Mesothelial cell of epicardium (in vitro differentiated cells): ENCODE results near the gene LTBP3. TPM values are rescaled to one million over a fixed set of nuclear protein-coding genes. Genes with fewer than 3 reads are reported as not detected.

Experiments
- DNase-seq, 2 experiments: peaks; one replicate each; pipeline ENCODE4 v3.0.0; 2021; ENCODE audit warnings: low spot score in 2 of 2; ENCODE audit not compliant: unreplicated experiment in 2 of 2
- H3K27ac Mint-ChIP-seq: 2 replicates; pipeline ENCODE4 v1.8.0; 2021; ENCODE audit warnings: mixed read lengths
- H3K27me3 Mint-ChIP-seq: 2 replicates; pipeline ENCODE4 v1.8.0; 2021; ENCODE audit warnings: low read depth, mixed read lengths
- H3K36me3 Mint-ChIP-seq: 2 replicates; pipeline ENCODE4 v1.8.0; 2021; ENCODE audit warnings: mixed read lengths
- H3K4me1 Mint-ChIP-seq: 2 replicates; pipeline ENCODE4 v1.8.0; 2021; ENCODE audit warnings: mixed read lengths
- H3K4me3 Mint-ChIP-seq: 2 replicates; pipeline ENCODE4 v1.8.0; 2021; ENCODE audit warnings: mild to moderate bottlenecking, moderate library complexity, mixed read lengths
- H3K9me3 Mint-ChIP-seq: 2 replicates; pipeline ENCODE4 v1.8.0; 2021; ENCODE audit warnings: mixed read lengths
- CTCF ChIP-seq: fragments of 200-600 bp; sonication (generic); IDR thresholded peaks from one replicate; pipeline ENCODE4 v1.5.0; 2021; ENCODE audit warnings: antibody characterized with exemption; ENCODE audit not compliant: unreplicated experiment
- total RNA-seq: library from RNA; stranded (reverse); gene quantifications from 3 replicates; pipeline ENCODE4 v1.2.1, GENCODE V29; 2021

The LTBP3 gene
- total RNA-seq, 1 donor from 2014 or later: 333 TPM

GRCh38 chr11:65503368-65503948 lies 54.7 kb downstream of the LTBP3 start:
- no peak for TF ChIP-seq CTCF
- Mint-ChIP-seq H3K27ac (peak overlapping the region; percentile 92), H3K4me1 (peaks cover 38% of the 10 kb centered on the region), H3K4me3 (no peak overlapping the region), H3K9me3 (no peaks in the 10 kb centered on the region), H3K36me3 (peaks cover 38% of the 10 kb centered on the region), H3K27me3 (no peaks in the 10 kb centered on the region)
- DNase-seq: no peak

- no peak overlapping the region for H3K27ac Mint-ChIP-seq
- H3K9me3 Mint-ChIP-seq: no peaks in the 10 kb centered on the region
- H3K4me3 Mint-ChIP-seq: no peak overlapping the region
- no peak for TF ChIP-seq CTCF
- DNase-seq: no peak
- H3K27me3 Mint-ChIP-seq: no peaks in the 10 kb centered on the region
- H3K36me3 Mint-ChIP-seq: peaks cover 38% of the 10 kb centered on the region
- H3K4me1 Mint-ChIP-seq: peaks cover 36% of the 10 kb centered on the region
These were observed 55.4 kb downstream of the LTBP3 start for GRCh38 chr11:65502555-65503367.

GRCh38 chr11:65502274-65502554 lies 55.9 kb downstream of the LTBP3 start:
- Mint-ChIP-seq H3K4me3 (no peak overlapping the region), H3K27ac (no peak overlapping the region), H3K27me3 (no peaks in the 10 kb centered on the region), H3K4me1 (peaks cover 32% of the 10 kb centered on the region), H3K9me3 (no peaks in the 10 kb centered on the region), H3K36me3 (peaks cover 38% of the 10 kb centered on the region)
- no peak for TF ChIP-seq CTCF
- no peak for DNase-seq

GRCh38 chr11:65501472-65502273 lies 56.5 kb downstream of the LTBP3 start:
- H3K4me1 Mint-ChIP-seq: peaks cover 32% of the 10 kb centered on the region
- no peak overlapping the region for H3K27ac Mint-ChIP-seq
- peaks cover 38% of the 10 kb centered on the region for H3K36me3 Mint-ChIP-seq

GRCh38 chr11:65501186-65501471 lies 57.0 kb downstream of the LTBP3 start:
- H3K27ac Mint-ChIP-seq: no peak overlapping the region
- peaks cover 32% of the 10 kb centered on the region for H3K4me1 Mint-ChIP-seq
- DNase-seq: no peak
- H3K4me3 Mint-ChIP-seq: no peak overlapping the region
- H3K9me3 Mint-ChIP-seq: no peaks in the 10 kb centered on the region
- peaks cover 33% of the 10 kb centered on the region for H3K36me3 Mint-ChIP-seq
- H3K27me3 Mint-ChIP-seq: no peaks in the 10 kb centered on the region
- TF ChIP-seq CTCF: no peak

More at GRCh38 chr11:65501472-65502273, 56.5 kb downstream of the LTBP3 start:
- H3K4me3 Mint-ChIP-seq: no peak overlapping the region
- H3K27me3 Mint-ChIP-seq: no peaks in the 10 kb centered on the region
- DNase-seq: no peak
- no peak for TF ChIP-seq CTCF
- no peaks in the 10 kb centered on the region for H3K9me3 Mint-ChIP-seq
